Heart left ventricle (tissue), 16 donors: Measurements from ENCODE around the gene DDOST. TPM values are rescaled to one million over a fixed set of nuclear protein-coding genes. Genes with fewer than 3 reads are reported as not detected.

Experiments
- ATAC-seq, 4 donors: fragments of 200-7000 bp; cut with Tn5 transposase; one replicate each; pipeline ENCODE4 v1.9.1; 2020 to 2022; ENCODE audit warnings: moderate library complexity in 4 of 4, mild to moderate bottlenecking in 3 of 4, moderate number of reproducible peaks in 1 of 4
- DNase-seq, 5 donors: peaks; one replicate each; pipeline ENCODE4 v3.0.0-alpha.2; 2020
- H3K27ac ChIP-seq, 12 donors: fragments of 200-600 bp; sonication (generic) in 4 of 12; one replicate each; pipeline versions ENCODE4 v1.5.0 to v1.8.0; 2016 to 2022; ENCODE audit warnings: mild to moderate bottlenecking in 2 of 12
- H3K27me3 ChIP-seq, 9 donors: fragments of 200-600 bp; sonication (generic) in 2 of 9; one replicate each; pipeline versions ENCODE4 v1.5.1 to v1.8.0; 2016 to 2022; ENCODE audit warnings: mild to moderate bottlenecking in 3 of 9
- H3K36me3 ChIP-seq, 9 donors: fragments of 200-600 bp; sonication (generic) in 2 of 9; one replicate each; pipeline versions ENCODE4 v1.5.0 to v1.8.0; 2018 to 2022; ENCODE audit warnings: mild to moderate bottlenecking in 2 of 9
- H3K4me1 ChIP-seq, 12 donors: fragments of 200-600 bp; sonication (generic) in 4 of 12; one replicate each; pipeline versions ENCODE4 v1.5.0 to v1.8.0; 2016 to 2022; ENCODE audit warnings: mild to moderate bottlenecking in 3 of 12
- H3K4me3 ChIP-seq, 12 donors: fragments of 200-600 bp; sonication (generic) in 4 of 12; one replicate each; pipeline versions ENCODE4 v1.5.0 to v1.8.0; 2017 to 2022; ENCODE audit warnings: mild to moderate bottlenecking in 9 of 12, moderate library complexity in 4 of 12
- H3K9me3 ChIP-seq, 12 donors: fragments of 200-600 bp; sonication (generic) in 4 of 12; one replicate each; pipeline versions ENCODE4 v1.5.0 to v1.8.0; 2016 to 2022; ENCODE audit warnings: mild to moderate bottlenecking in 1 of 12
- CTCF ChIP-seq, 12 donors: fragments of 200-600 bp; sonication (generic) in 4 of 12; IDR thresholded peaks; one replicate each; pipeline versions ENCODE4 v1.5.0 to v1.8.0; 2018 to 2022; ENCODE audit warnings: antibody characterized with exemption in 12 of 12, mild to moderate bottlenecking in 5 of 12
- POLR2A ChIP-seq, 2 donors: fragments of 450-650 bp; IDR thresholded peaks; one replicate each; pipeline ENCODE4 v1.6.1; 2017; ENCODE audit warnings: antibody characterized with exemption in 2 of 2, mild to moderate bottlenecking in 2 of 2, moderate library complexity in 2 of 2
- WGBS, 4 donors: extraction: QIAGEN DNeasy Blood & Tissue Kit in 2 of 4; methylation state at CpG; one replicate each; pipeline versions ENCODE4 v1.1.5 to v1.1.7; 2013 to 2018; 5-methylcytosine and 5-hydroxymethylcytosine counted together
- intact Hi-C, 10 donors: fragments of 100-400 bp; cut with DNase I; formaldehyde crosslinking; loops; one replicate each; pipeline versions ENCODE4 v1.11.1 to v1.14.2; 2022
- long read RNA-seq, 3 donors: library from polyadenylated mRNA; unstranded; transcript quantifications; one replicate each; pipeline ENCODE4 v2.0.0, GENCODE V29; 2020 to 2021
- polyA plus RNA-seq, 2 donors: library from polyadenylated mRNA; stranded (reverse); fragments of 200-250 nt; gene quantifications; one replicate each; pipeline ENCODE4 v1.2.3, GENCODE V29; 2013
- total RNA-seq, 9 donors: library from RNA; depleted of rRNA in 2 of 9; stranded (reverse); fragments of >200 nt in 2 of 9; fragmentation: NEBNext Ultra II Directional in 3 of 9; extraction: Animal tissue kit (Norgen Biotek cat#: 25700) in 3 of 9; gene quantifications; one replicate each; pipeline versions ENCODE4 v1.1.0 to v1.2.4, GENCODE V29; 2016 to 2023
- donor health status: ischemic (EF 13 %, LVEDD 7.1; RV severe dilation, severe dysfunction).
- donor health status: healthy with polysubstance abuse.
- donor health status: DM: no; HTN: yes; CAD: no.
- donor health status: DM: no; HTN: no; CAD: no.
- donor health status: ischemic (EF 25% LVEDD 6.9; RV normal size, moderate dysfunction).
- donor health status: ischemic (EF 25% LVEDD 5.7; RV mildly dilated, moderate dysfunction).
- donor health status: healthy.
- donor health status: DM: yes; HTN: yes; CAD: no.
- donor health status: ischemic (EF 35%, LVEDD 5.7; RV mildly dilated, moderate dysfunction).
- donor health status: nonischemic (EF 11% LVEDD 7.7; RV severe dilation, severe dysfunction).
- donor health status: DM: yes; HTN: yes; CAD: no.
- donor health status: PGD.
- donor health status: ischemic (EF 29% LVEDD 5.4; RV normal size, mild dysfunction).
- donor health status: nonischemic (EF 23%, LVEDD 6.1; RV moderate dilation, normal function).

Gene DDOST
- 100 to 1,000 TPM; 110 to 175 (median 128) TPM for total RNA-seq
- polyA plus RNA-seq, result 100 to 1,000 TPM in 1 of 2 donors, 10 to 100 TPM in 1; 88.9 to 211 TPM
- long read RNA-seq, donor 1, transcript DDOST-202 (11 exons, 2,126 nt), result major isoform, 322 of 359 reads
- long read RNA-seq, donor 1, partial matches to known transcripts, result 17 of 359 reads
- long read RNA-seq, donor 1, other reads (novel, unspliced or antisense), result 19 of 359 reads
- long read RNA-seq, donor 2, transcript DDOST-202 (11 exons, 2,126 nt), result major isoform, 1,062 of 1,103 reads
- long read RNA-seq, donor 2, partial matches to known transcripts, result 14 of 1,103 reads
- long read RNA-seq, donor 2, other reads (novel, unspliced or antisense), result 25 of 1,103 reads
- long read RNA-seq, donor 3, transcript DDOST-202 (11 exons, 2,126 nt), result major isoform, 295 of 320 reads
- long read RNA-seq, donor 3, partial matches to known transcripts, result 12 of 320 reads
- long read RNA-seq, donor 3, other reads (novel, unspliced or antisense), result 12 of 320 reads

GRCh38 chr1:20661207-20662109, at the start of gene DDOST:
Gene DDOST (minus strand): TSS chr1:20661369. CDS start chr1:20661350, 19 bp downstream.
- TF ChIP-seq POLR2A (IDR thresholded peaks at IDR 0.05) (peak in 1 of 2 donors; percentile 66), CTCF (IDR thresholded peaks at IDR 0.05) (peak in 11 of 12 donors; percentile 18 to 74 (median 47))
- Histone ChIP-seq H3K27ac (peak within 1 kb of the TSS; percentile 41 to 97 (median 90)), H3K4me3 (peak within 1 kb of the TSS; percentile 78 to 100 (median 88)), H3K36me3 (peaks cover 0 to 32% (median 15%) of the 10 kb centered on the region in 9 donors), H3K27me3 (no peaks in the 10 kb centered on the region), H3K9me3 (no peaks in the 10 kb centered on the region), H3K4me1 (peaks cover 4 to 52% (median 37%) of the 10 kb centered on the region in 12 donors)
- DNase-seq (peak; percentile 95 to 99 (median 97)), ATAC-seq (peak; percentile 95 to 97 (median 96))
- 0 to 4% (median 2%) methylated on average over 32 to 58 of the region's 58 CpGs for WGBS, 4 donors
- intact Hi-C loops, result loop anchor here in 1 of 10 donors (1.0 kb wide), 1 partner anchor 27 kb away; no protein-coding TSS in a partner anchor

GRCh38 chr1:20710469-20711284, 49.5 kb upstream of the DDOST start:
- 67 to 74% (median 71%) methylated on average over 18 of the region's 18 CpGs for WGBS, 4 donors
- TF ChIP-seq CTCF (IDR thresholded peaks at IDR 0.05) (no peak), POLR2A (IDR thresholded peaks at IDR 0.05) (no peak)
- intact Hi-C loops, result no loop called here
- Histone ChIP-seq H3K9me3 (no peaks in the 10 kb centered on the region), H3K4me1 (no peaks in the 10 kb centered on the region), H3K4me3 (no peak overlapping the region), H3K27ac (no peak overlapping the region), H3K27me3 (peaks cover 0 to 19% (median 0%) of the 10 kb centered on the region in 9 donors), H3K36me3 (no peaks in the 10 kb centered on the region)
- ATAC-seq, result no peak
- no peak for DNase-seq

GRCh38 chr1:20709868-20710267, 48.7 kb upstream of the DDOST start:
- H3K9me3 ChIP-seq, result no peaks in the 10 kb centered on the region
- intact Hi-C loops, result no loop called here
- no peak overlapping the region for H3K4me3 ChIP-seq
- peaks cover 0 to 12% (median 0%) of the 10 kb centered on the region in 9 donors for H3K27me3 ChIP-seq
- no peak for TF ChIP-seq POLR2A (IDR thresholded peaks at IDR 0.05)
- no peak for TF ChIP-seq CTCF (IDR thresholded peaks at IDR 0.05)
- H3K27ac ChIP-seq, result no peak overlapping the region
- no peaks in the 10 kb centered on the region for H3K36me3 ChIP-seq
- DNase-seq (no peak), ATAC-seq (peak in 1 of 4 donors; percentile 16)
- H3K4me1 ChIP-seq, result no peaks in the 10 kb centered on the region
- 96 to 98% (median 97%) methylated on average over 2 to 3 of the region's 3 CpGs for WGBS, 4 donors
